ENCODE results near the gene RFLNA.

The RFLNA gene

GRCh38 chr12:124358572-124358971 lies 63.7 kb downstream of the RFLNA start:
- DNase-seq (ENCODE audit: low read depth in 2 of 2) = no peak

GRCh38 chr12:124359671-124360581 lies 65.0 kb downstream of the RFLNA start:
- DNase-seq (ENCODE audit: low read depth in 2 of 2) = no peak

GRCh38 chr12:124361074-124361970 lies 66.4 kb downstream of the RFLNA start:
- DNase-seq (ENCODE audit: low read depth in 2 of 2) = no peak

GRCh38 chr12:124361996-124362395 lies 67.1 kb downstream of the RFLNA start:
- no peak for DNase-seq (ENCODE audit: low read depth in 2 of 2)

GRCh38 chr12:124363353-124363965 lies 68.6 kb downstream of the RFLNA start:
- DNase-seq (ENCODE audit: low read depth in 2 of 2) = no peak

- no peak for DNase-seq (ENCODE audit: low read depth in 2 of 2)
Measured at GRCh38 chr12:124364543-124364942, 69.7 kb downstream of the RFLNA start.
